ENCODE data around the gene DNAJC5.
"Not testable (repeated sequence)": the region's sequence is repeated elsewhere in the genome, so short reads cannot be mapped to it uniquely, and the experiment has no call there.

DNAJC5 gene

DNA sequence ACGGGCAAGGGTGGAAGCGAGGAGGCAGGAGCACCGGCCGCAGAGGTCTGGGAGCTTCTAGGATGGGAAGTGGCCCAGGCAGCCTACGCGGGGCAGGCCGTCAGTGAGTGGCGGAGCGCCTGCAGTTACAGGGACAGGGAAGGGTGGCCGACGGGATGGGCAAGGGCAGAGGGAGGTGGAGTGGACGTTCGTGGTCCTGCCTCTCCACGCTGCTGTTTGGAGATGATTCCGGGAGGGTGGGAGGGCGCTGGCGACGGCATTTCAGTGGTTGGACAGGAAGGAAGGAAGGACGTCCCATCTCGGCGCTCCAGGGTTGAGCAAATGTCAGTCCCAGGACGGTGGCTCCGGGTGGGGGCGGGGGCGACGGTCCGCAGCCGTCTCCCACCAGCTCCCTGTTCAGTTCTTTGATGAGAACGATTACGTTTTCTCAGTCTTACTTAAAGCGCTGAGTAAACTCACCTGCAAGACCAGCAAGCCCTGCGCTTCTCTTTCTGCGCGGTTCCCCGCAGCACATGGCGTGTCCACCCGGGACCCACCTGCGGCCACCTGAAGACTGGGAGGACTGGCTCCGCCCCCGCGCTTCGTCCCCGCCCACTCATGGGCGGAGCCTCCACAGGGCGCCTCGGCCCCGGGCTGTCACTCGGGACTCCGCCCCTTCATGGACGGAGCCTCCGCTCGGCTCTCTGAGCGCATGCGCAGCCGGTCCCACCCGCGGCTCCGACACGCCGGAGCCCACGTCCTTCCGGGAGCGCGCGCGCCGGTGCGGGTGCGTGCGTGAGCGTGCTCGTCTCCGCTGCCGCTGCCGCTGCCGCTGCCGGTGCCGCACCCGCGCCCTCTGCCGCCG, at the start of gene DNAJC5:
Gene DNAJC5 (plus strand): TSS at position 769 of the 844 bp plus-strand sequence. CDS start 33,220 bp downstream, outside the sequence.
- DNase-seq, result peak; percentile 89

DNA sequence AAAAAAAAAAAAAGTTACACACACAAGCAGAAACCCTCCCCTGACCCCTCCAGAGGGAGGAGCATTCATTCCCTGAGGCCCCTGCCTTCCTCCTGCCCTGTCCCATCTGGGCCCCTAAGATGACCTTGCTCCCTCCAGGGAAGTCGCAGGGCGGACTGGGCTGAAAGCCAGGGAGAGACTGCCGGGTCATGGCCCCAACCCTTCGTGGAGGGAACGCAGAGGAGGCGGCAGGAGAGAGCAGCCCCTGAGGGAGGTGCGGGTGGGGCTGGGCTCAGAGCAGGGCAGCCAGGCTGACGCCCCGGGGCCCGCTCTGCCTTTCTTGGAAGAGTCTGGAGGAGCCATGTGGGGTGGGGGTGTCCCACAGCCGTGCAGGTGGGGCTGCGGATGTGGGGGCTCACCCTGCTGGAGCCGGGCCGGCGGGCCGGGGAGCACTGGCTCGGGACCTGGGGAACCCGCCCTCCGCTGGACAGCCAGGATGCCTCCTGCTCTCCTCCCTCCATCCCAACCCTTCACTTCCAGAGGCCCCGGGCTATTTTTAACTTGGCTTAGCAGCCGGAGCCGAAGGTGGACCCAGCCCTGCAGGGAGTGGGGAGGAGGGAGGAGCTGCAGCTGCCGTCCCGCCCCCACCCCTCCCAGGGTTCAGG, 48.7 kb upstream of the DNAJC5 start:
- DNase-seq, result no peak

DNA sequence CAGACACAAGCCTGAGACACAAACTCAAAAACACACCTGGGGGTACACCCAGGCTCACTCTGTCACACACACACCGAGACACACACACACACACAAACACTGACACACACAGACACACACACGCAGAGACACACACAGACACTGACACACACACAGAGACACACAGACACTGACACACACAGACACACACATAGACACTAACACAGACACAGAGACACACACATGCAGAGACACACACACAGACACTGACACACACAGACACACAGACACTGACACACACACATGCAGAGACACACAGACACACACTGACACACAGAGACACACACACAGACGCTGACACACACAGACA, 48.1 kb upstream of the DNAJC5 start:
- no peak for DNase-seq

DNA sequence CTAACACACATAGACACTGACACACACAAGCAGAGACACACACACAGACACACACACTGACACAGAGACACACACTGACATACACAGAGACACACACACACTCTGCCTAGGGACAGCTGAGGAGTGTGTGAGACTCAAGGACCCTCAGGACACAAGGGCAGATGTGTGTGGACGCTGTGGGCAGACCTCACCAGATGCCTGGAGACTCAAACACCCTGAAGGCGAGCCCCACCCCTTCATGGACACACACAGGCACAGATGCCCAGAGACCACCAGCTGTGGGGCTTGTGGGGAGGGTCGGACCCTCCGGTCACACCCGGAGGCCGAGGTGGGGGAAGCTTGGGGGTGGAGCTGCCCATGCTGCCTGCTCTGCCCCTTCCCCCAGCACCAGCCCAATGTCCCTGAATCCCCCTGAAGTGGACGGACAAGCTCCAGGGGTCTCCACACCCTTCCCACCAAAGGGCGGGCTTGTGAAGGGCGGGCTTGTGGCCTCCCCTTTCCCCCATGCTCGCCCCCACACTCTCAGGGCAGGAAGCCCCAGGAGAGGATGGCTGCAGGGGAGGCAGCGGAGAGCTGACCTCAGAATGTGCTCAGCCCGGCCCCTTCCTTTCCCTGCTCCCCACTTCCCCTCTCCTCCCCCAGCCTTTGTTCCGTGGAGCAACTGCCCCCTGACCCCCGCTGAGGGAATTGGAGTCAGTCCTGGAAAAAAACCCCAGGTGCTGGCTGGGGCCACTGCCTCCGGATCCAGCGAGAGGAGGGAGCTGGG, 47.5 kb upstream of the DNAJC5 start:
- DNase-seq, result no peak

GRCh38 chr20:63848003-63848911, 46.7 kb upstream of the DNAJC5 start:
- no peak for DNase-seq

DNA sequence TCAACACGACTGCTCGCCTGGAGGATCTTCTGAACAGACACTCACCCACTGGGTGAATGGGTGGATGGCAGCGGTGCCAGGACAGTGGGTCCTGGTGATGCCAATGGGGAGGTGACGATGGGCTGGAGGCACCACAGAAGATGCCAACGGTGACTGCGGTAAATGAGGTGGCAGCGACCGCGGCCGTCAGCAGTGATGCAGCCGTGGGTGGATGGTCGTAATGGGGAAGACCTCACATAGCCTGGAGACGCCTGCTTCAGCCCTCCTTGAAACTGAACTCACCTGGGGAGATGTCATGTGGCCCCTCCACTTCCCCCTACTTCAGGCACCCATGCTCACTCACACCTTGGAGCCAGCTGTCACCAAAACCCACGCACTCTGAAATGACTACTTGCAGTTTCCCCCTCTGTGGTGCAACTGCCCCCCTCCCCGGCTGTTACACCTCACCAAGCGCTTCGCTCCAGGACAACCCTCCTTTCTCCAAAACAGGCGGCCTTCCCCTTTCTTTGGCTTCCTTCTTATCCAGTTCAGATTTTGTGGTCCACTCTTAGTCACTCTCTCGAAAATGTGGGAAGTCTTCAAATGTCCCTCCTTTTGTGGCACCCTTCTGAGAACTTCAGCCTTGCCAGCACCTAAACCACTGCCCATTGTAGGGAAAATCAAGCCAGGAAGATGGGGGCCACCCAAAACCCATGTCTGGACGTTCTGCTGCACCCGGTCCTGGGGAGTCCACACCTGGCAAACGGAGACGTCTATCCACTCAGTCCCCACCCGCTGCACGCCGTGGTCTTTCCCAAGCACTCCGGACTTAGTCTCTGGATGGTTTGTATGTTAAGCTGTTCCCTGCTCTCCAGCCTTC, 44.0 kb upstream of the DNAJC5 start:
- no peak for DNase-seq

GRCh38 chr20:63851548-63851943, 43.4 kb upstream of the DNAJC5 start:
- not testable (repeated sequence) for DNase-seq

DNA sequence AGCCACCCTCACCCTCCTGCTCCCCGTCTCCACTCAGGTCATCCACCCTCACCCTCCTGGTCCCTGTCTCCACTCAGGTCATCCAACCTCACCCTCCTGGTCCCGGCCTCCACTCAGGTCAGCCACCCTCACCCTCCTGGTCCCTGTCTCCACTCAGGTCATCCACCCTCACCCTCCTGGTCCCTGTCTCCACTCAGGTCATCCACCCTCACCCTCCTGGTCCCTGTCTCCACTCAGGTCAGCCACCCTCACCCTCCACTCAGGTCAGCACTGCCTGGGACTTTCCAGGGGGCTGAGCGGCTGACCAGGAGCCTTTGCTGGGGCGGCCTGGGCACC, 41.2 kb upstream of the DNAJC5 start:
- not testable (repeated sequence) for DNase-seq

DNA sequence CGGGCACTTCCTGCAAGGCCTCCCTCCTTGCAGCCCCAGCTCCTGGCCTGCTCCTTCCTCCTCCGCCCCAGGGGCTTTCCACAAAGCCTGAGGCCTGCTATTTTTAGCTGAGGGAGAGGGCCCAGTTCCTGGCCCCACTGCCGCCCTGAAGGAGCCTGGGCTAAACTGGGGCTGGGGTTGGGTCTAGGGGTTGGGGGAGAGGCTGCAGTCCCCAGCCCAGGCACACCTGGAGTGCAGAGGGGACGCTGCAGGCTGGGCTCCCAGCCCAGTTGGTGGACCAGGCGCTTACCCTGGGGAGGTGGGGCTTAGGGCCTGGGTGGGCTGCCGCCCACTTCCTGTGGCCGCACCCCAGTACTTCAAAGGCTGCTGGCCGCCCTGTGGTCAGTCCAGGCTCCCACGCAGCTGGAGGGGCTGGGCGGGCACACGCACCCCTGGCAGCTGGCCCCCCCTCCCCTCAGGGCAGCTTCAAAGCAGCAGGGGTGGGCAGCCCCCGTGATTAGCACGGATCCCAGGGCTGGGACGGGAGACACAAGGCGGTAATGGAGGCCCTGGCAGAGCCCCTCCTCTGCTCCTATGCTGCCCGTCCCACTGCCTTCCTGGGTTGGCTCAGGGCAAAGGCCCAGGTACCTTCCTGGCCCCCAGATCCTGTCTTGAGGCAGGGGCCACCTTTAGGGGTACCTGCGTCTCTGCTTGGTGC, 40.7 kb upstream of the DNAJC5 start:
- DNase-seq, result no peak

- DNase-seq, result no peak
Observed at GRCh38 chr20:63854766-63855362, 40.1 kb upstream of the DNAJC5 start.

DNA sequence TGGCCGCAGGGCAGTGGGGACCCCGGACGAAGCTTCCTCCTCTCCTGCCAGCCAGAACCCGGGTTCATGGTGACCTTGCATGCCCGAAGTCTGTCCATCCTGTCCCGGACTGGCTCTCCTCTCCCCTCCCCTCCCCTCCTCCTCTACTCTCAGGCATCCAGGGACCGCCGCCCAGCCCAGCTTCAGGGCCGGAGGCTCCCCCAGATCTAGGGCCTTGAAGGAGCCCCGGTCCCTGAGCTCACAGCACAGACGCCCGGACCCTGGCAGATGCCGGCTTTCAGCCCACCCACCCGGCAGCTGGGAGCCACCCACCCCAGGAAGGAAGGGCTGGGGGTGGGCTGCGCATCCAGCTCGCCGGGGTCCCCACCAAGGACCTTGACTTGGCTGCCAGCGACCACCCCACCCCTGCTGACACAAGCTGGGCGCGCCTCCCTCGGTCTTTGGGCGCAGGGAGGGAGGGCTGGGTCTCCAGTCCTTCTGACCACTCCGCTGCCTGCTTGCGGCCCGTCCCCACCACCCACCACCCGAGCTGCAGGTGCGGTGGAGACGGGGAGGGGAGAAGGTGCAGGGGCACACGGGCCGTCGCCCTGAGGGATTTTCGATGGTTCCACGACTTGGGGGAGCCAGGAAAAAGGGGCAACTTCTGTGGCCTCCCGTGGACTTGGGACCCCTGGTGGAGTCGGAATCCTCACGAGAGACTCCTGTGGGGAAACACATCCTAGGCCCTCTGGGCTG, 39.4 kb upstream of the DNAJC5 start:
- no peak for DNase-seq

- DNase-seq, result no peak
Observed at GRCh38 chr20:63856098-63856511, 38.8 kb upstream of the DNAJC5 start.

GRCh38 chr20:63857764-63858392, 37.0 kb upstream of the DNAJC5 start:
- no peak for DNase-seq

- DNase-seq, result no peak
Observed at GRCh38 chr20:63858393-63859165, 36.3 kb upstream of the DNAJC5 start.

GRCh38 chr20:63859166-63859699, 35.7 kb upstream of the DNAJC5 start:
- no peak for DNase-seq

GRCh38 chr20:63860325-63861051, 34.4 kb upstream of the DNAJC5 start:
- no peak for DNase-seq

DNA sequence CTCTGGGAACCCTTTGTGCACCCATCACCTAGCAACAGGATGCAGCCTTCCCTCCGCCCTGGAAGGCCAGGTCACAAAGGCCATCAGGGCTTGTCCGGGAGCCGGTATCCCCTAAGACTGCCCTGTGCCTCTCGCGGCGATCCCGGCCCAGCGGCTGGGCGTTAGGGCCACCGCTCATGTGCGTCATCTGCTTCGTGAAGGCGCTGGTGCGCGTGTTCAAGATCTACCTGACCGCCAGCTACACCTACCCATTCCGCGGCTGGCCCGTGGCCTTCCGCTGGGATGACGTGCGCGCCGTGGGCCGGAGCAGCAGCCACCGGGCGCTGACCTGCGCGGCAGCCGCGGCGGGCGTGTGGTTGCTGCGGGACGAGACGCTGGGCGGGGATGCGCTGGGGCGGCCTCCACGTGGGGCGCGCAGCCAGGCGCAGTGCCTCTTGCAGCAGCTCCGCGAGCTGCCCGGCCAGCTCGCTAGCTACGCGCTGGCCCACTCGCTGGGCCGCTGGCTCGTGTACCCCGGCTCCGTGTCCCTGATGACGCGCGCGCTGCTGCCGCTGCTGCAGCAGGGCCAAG, 33.5 kb upstream of the DNAJC5 start, which contains the start of gene ABHD16B:
Gene ABHD16B (plus strand): TSS at position 134 of the 570 bp plus-strand sequence. CDS start 43 bp downstream, at position 177.
- no peak for DNase-seq

Data from NCI-H1092 treated with DMSO at 0.1 percent for 48 hours (cell line).